Activated T-helper 1 cell treated with anti-CD3 and anti-CD28 coated beads, Interleukin-12 subunit alpha, Interleukin-12 subunit beta, Interleukin-2, Interleukin-4 antibody, amounts not matched to agents 30 ng/mL and 10 ng/mL and 1 ng/mL, durations not matched to agents 14 hours and 24 hours and 36 hours (primary cell): Measurements from ENCODE around the gene FER. TPM values are rescaled to one million over a fixed set of nuclear protein-coding genes. Genes with fewer than 3 reads are reported as not detected.
"Not testable (repeated sequence)": the region's sequence is repeated elsewhere in the genome, so short reads cannot be mapped to it uniquely, and the experiment has no call there.

Source experiments
- DNase-seq: peaks from one replicate; pipeline ENCODE4 v3.0.0; 2021; ENCODE audit warnings: low spot score
- H3K27ac Mint-ChIP-seq: one replicate; pipeline ENCODE4 v1.8.0; 2021; ENCODE audit warnings: mild to moderate bottlenecking, mixed read lengths
- H3K27me3 Mint-ChIP-seq: one replicate; pipeline ENCODE4 v1.8.0; 2022; ENCODE audit warnings: mild to moderate bottlenecking, moderate library complexity, mixed read lengths; ENCODE audit not compliant: insufficient read depth
- H3K36me3 Mint-ChIP-seq: one replicate; pipeline ENCODE4 v1.8.0; 2021; ENCODE audit warnings: low read depth, mixed read lengths
- H3K4me1 Mint-ChIP-seq: one replicate; pipeline ENCODE4 v1.8.0; 2021; ENCODE audit warnings: low read depth, mixed read lengths
- H3K4me3 Mint-ChIP-seq: one replicate; pipeline ENCODE4 v1.8.0; 2021; ENCODE audit warnings: mild to moderate bottlenecking, moderate library complexity, mixed read lengths
- H3K9me3 Mint-ChIP-seq: one replicate; pipeline ENCODE4 v1.8.0; 2021; ENCODE audit warnings: mixed read lengths
- intact Hi-C: fragments of 100-400 bp; cut with micrococcal nuclease; formaldehyde crosslinking; loops from one replicate; pipeline ENCODE4 v1.15.1; 2024
- total RNA-seq: library from RNA; stranded (reverse); gene quantifications from 2 replicates; pipeline ENCODE4 v1.2.3, GENCODE V29; 2022

FER gene
- total RNA-seq, 1 donor from 2014 or later: 2.6 TPM

DNA sequence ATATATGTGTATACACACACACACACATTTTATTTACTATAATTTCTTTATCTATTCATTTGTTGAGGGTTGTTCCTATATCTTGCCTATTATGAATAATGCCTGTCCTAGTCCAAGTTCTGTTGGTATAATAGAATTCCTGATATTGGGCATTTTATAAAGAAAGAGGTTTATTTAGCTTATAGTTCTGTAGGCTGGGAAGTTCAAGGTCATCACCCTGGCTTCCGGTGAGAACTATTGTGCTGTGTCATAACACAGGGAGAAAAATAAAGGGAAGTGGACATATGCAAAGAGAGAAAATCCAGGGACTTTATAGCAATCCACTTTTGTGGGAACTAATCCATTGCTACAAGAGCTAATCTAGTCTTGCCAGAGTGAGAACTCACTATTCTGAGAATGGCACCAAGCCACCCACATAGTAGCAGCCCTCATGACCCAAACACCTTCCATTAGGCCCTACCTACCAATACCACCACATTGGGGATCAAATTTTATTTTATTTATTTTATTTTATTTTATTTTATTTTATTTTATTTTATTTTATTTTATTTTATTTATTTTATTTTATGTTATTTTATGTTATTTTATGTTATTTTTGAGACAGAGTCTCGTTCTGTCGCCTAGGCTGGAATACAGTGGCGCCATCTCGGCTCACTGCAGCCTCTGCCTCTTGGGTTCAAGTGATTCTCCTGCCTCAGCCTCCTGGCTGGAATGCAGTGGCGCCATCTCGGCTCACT, 74.7 kb downstream of the FER start:
- H3K4me1 Mint-ChIP-seq: peaks cover 4% of the 10 kb centered on the region
- intact Hi-C loops: no loop called here
- no peaks in the 10 kb centered on the region for H3K9me3 Mint-ChIP-seq

GRCh38 chr5:108827131-108827530, 79.4 kb downstream of the FER start:
- intact Hi-C loops: no loop called here
- Mint-ChIP-seq H3K4me3 (no peak overlapping the region), H3K9me3 (no peaks in the 10 kb centered on the region), H3K27ac (no peak overlapping the region), H3K4me1 (no peaks in the 10 kb centered on the region), H3K27me3 (peaks cover 2% of the 10 kb centered on the region), H3K36me3 (no peaks in the 10 kb centered on the region)
- no peak for DNase-seq

More for the DNA sequence above, 74.7 kb downstream of the FER start:
- Mint-ChIP-seq H3K36me3 (no peaks in the 10 kb centered on the region), H3K27ac (no peak overlapping the region), H3K27me3 (peaks cover 2% of the 10 kb centered on the region), H3K4me3 (no peak overlapping the region)
- DNase-seq: no peak

- H3K4me3 Mint-ChIP-seq: no peak overlapping the region
- no peak for DNase-seq
- H3K9me3 Mint-ChIP-seq: no peaks in the 10 kb centered on the region
- intact Hi-C loops: no loop called here
- H3K4me1 Mint-ChIP-seq: no peaks in the 10 kb centered on the region
- H3K27me3 Mint-ChIP-seq: peaks cover 2% of the 10 kb centered on the region
- no peak overlapping the region for H3K27ac Mint-ChIP-seq
- H3K36me3 Mint-ChIP-seq: no peaks in the 10 kb centered on the region
Observed at GRCh38 chr5:108830705-108831276, 83.1 kb downstream of the FER start.

- intact Hi-C loops: no loop called here
- Mint-ChIP-seq H3K27ac (no peak overlapping the region), H3K9me3 (no peaks in the 10 kb centered on the region), H3K4me3 (no peak overlapping the region), H3K27me3 (peaks cover 2% of the 10 kb centered on the region), H3K4me1 (no peaks in the 10 kb centered on the region), H3K36me3 (no peaks in the 10 kb centered on the region)
- DNase-seq: no peak
Observed at GRCh38 chr5:108836492-108836891, 88.8 kb downstream of the FER start.

DNA sequence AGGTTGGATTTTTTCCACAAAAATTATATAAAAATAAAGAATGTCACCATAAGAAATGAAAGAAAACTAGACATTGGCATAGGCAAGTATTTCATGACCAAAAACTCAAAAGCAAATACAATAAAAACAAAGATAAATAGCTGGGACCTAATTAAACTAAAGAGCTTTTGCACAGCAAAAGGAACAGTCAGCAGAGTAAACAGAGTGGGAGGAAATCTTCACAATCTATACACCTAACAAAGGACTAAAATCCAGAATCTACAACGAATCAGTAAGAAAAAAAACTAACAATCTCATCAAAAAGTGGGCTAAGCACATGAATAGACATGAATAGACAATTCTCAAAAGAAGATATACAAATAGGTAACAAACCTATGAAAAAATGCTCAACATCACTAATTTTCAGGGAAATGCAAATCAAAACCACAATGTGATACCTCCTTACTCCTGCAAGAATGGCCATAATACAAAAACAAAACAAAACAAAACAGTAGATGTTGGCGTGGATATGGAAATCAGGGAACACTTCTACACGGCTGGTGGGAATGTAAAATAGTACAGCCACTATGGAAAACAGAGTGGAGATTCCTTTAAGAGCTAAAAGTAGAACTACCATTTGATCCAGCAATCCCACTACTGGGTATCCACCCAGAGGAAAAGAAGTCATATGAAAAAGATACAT, 94.7 kb downstream of the FER start:
- H3K36me3 Mint-ChIP-seq, intact Hi-C loops, H3K27me3 Mint-ChIP-seq, H3K4me1 Mint-ChIP-seq, H3K27ac Mint-ChIP-seq, DNase-seq, H3K9me3 Mint-ChIP-seq, H3K4me3 Mint-ChIP-seq: not testable (repeated sequence)

DNA sequence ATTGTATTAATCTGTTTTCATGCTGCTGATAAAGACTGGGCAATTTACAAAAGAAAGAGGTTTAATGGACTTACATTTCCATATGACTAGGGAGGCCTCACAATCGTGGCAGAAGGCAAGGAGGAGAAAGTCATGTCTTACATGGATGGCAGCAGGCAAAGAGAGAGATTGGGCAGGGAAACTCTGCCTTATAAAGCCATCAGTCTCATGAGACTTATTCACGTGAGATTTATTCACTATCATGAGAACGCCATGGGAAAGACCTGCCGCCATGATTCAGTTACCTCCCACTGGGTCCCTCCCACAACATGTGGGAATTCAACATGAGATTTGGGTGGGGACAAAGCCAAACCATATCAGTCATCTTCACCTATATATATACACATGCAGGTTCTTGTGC, 103.4 kb downstream of the FER start:
- H3K9me3 Mint-ChIP-seq, H3K4me3 Mint-ChIP-seq, intact Hi-C loops, H3K27ac Mint-ChIP-seq, H3K36me3 Mint-ChIP-seq, H3K4me1 Mint-ChIP-seq, DNase-seq, H3K27me3 Mint-ChIP-seq: not testable (repeated sequence)

DNA sequence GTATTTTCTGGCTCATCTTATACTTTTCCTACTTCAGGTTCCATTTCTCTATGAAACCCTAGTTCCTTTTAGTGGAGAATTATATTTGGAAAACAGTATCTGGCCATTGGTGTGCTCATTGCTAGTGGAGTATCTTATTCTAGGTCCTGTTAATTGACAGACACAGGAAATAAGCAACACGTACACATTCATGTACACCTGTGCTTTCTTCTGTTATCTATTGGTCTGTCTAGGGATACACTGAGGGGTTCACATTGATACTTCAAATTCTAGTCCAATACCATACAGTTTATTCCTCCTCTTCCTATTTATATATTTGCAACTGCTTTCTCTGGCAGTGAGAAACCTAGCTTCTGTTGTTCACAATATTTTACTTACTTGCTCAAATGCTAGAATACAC, 110.2 kb downstream of the FER start:
- Mint-ChIP-seq H3K9me3 (no peaks in the 10 kb centered on the region), H3K4me3 (no peak overlapping the region), H3K4me1 (no peaks in the 10 kb centered on the region), H3K36me3 (no peaks in the 10 kb centered on the region), H3K27ac (no peak overlapping the region), H3K27me3 (no peaks in the 10 kb centered on the region)
- DNase-seq: no peak
- intact Hi-C loops: no loop called here

GRCh38 chr5:108858959-108859358, 111.3 kb downstream of the FER start:
- no peak overlapping the region for H3K27ac Mint-ChIP-seq
- DNase-seq: no peak

DNA sequence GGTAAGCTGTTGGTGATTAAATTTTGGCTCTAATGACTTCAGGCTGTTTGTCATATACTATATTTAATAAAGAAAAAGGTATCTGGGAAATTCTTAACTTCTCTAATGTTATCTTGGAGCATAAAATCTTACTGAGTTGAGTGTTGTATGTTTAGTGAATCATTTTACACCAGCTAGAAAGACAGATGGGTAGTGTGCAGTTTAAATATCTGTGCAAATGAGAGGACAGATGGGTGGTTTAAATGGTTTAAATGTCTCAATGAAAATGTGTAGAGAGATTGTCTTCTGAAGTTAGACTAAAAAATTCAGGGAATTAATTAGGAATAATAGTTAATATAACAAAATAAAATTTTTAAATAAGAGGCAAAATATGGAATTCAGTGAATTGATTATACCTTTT, 114.5 kb downstream of the FER start:
- DNase-seq: no peak
- Mint-ChIP-seq H3K4me1 (no peaks in the 10 kb centered on the region), H3K36me3 (no peaks in the 10 kb centered on the region), H3K27ac (no peak overlapping the region), H3K27me3 (no peaks in the 10 kb centered on the region), H3K4me3 (no peak overlapping the region), H3K9me3 (peaks cover 3% of the 10 kb centered on the region)
- intact Hi-C loops: no loop called here

More at GRCh38 chr5:108858959-108859358, 111.3 kb downstream of the FER start:
- no peaks in the 10 kb centered on the region for H3K9me3 Mint-ChIP-seq
- no peaks in the 10 kb centered on the region for H3K27me3 Mint-ChIP-seq
- H3K4me3 Mint-ChIP-seq: no peak overlapping the region
- no peaks in the 10 kb centered on the region for H3K36me3 Mint-ChIP-seq
- H3K4me1 Mint-ChIP-seq: no peaks in the 10 kb centered on the region
- intact Hi-C loops: no loop called here

DNA sequence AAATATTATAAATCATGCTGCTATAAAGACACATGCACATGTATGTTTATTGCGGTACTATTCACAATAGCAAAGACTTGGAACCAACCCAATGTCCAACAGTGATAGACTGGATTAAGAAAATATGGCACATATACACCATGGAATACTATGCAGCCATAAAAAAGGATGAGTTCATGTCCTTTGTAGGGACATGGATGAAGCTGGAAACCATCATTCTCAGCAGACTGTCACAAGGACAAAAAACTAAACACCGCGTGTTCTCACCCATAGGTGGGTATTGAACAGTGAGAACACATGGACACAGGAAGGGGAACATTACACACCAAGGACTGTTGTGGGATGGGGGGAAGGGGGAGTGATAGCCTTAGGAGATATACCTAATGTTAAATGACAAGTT, 118.4 kb downstream of the FER start:
- H3K27me3 Mint-ChIP-seq, H3K27ac Mint-ChIP-seq, H3K4me1 Mint-ChIP-seq, DNase-seq, H3K36me3 Mint-ChIP-seq, intact Hi-C loops, H3K4me3 Mint-ChIP-seq, H3K9me3 Mint-ChIP-seq: not testable (repeated sequence)

DNA sequence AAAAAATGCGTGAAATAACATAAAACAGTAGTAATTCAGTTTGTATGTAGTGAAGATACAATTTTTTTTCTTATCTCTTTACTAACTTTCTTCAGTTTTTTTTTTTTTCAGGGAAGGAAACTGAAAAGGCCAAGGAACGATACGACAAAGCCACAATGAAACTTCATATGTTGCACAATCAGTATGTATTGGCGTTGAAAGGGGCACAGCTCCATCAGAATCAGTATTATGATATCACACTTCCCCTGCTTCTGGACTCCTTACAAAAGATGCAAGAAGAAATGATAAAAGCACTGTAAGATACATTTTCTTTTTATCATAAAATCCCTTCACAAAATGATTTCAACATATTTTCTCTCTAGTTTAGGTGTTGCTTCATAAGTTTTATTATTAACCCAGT, 120.0 kb downstream of the FER start:
- Mint-ChIP-seq H3K27me3 (no peaks in the 10 kb centered on the region), H3K9me3 (peaks cover 3% of the 10 kb centered on the region), H3K36me3 (no peaks in the 10 kb centered on the region), H3K4me3 (no peak overlapping the region), H3K4me1 (no peaks in the 10 kb centered on the region), H3K27ac (no peak overlapping the region)
- no peak for DNase-seq
- intact Hi-C loops: no loop called here

- Mint-ChIP-seq H3K27ac (no peak overlapping the region), H3K27me3 (no peaks in the 10 kb centered on the region), H3K9me3 (peaks cover 3% of the 10 kb centered on the region), H3K4me1 (no peaks in the 10 kb centered on the region), H3K36me3 (no peaks in the 10 kb centered on the region), H3K4me3 (no peak overlapping the region)
- no peak for DNase-seq
- intact Hi-C loops: no loop called here
Observed at GRCh38 chr5:108869066-108869465, 121.4 kb downstream of the FER start.

DNA sequence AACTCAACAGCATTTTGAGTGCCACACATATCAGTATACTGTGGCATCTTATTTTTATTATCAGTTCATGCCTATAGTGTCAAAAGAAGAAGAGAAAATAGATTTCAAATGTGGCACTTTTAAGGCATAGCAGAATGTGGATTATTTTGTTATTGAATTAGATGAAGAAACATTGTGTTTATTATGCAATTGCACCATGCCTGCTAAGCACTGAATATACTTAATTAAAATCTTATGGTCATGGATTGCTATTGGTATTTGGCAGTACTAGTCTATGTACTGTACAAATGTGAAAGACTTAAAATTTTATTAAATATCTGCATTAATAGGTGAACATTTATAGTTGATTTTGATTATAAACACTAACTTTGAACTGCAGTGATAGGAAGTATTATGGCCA, 128.8 kb downstream of the FER start:
- intact Hi-C loops: no loop called here
- no peaks in the 10 kb centered on the region for H3K9me3 Mint-ChIP-seq
- no peak for DNase-seq
- no peaks in the 10 kb centered on the region for H3K4me1 Mint-ChIP-seq
- no peak overlapping the region for H3K4me3 Mint-ChIP-seq
- H3K27ac Mint-ChIP-seq: no peak overlapping the region
- no peaks in the 10 kb centered on the region for H3K36me3 Mint-ChIP-seq
- no peaks in the 10 kb centered on the region for H3K27me3 Mint-ChIP-seq
